ENCODE measurements around the gene NTRK3. TPM values are rescaled to one million over a fixed set of nuclear protein-coding genes. Genes with fewer than 3 reads are reported as not detected.

NTRK3 gene
- total and polyA plus RNA-seq, 12 donors = 1.6 to 8.5 (median 3.3) TPM

DNA sequence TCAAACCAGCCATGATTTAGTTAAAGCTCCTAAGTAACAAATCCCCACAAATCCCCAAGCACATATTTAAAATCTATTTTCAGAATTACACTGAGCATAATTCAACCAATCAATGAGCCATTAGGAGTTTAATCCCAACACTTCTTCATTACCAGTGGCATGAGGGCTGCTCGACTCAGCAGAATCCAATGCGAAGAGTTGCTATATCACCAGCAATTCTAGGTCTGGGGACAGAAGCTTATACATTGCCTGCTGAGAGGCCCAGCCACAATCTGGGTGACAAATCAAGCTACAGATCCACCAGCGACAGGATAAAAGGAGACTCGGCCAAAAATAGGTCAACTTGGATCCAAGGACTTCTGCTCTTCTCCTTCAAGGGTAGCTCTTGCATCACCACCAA lies 238.8 kb downstream of the NTRK3 start:
- Histone ChIP-seq H3K4me1 (replicated peaks in 1 of 2) (no peaks in the 10 kb centered on the region), H3K9me3 (replicated peaks in 1 of 3) (no peaks in the 10 kb centered on the region), H3K4me3 (no peak overlapping the region), H3K27me3 (no peaks in the 10 kb centered on the region), H3K36me3 (replicated peaks in 1 of 2) (no peaks in the 10 kb centered on the region), H3K27ac (no peak overlapping the region)
- intact Hi-C loops (cut with DNase I) = no loop called here
- no peak for DNase-seq
- 61 to 76% (median 70%) methylated on average over 4 of the region's 4 CpGs for WGBS, 4 donors
- TF ChIP-seq, protein P1, sequence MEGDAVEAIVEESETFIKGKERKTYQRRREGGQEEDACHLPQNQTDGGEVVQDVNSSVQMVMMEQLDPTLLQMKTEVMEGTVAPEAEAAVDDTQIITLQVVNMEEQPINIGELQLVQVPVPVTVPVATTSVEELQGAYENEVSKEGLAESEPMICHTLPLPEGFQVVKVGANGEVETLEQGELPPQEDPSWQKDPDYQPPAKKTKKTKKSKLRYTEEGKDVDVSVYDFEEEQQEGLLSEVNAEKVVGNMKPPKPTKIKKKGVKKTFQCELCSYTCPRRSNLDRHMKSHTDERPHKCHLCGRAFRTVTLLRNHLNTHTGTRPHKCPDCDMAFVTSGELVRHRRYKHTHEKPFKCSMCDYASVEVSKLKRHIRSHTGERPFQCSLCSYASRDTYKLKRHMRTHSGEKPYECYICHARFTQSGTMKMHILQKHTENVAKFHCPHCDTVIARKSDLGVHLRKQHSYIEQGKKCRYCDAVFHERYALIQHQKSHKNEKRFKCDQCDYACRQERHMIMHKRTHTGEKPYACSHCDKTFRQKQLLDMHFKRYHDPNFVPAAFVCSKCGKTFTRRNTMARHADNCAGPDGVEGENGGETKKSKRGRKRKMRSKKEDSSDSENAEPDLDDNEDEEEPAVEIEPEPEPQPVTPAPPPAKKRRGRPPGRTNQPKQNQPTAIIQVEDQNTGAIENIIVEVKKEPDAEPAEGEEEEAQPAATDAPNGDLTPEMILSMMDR (IDR thresholded peaks at IDR 0.05) = no peak
- no peak for TF ChIP-seq POLR2A (IDR thresholded peaks at IDR 0.05)

DNA sequence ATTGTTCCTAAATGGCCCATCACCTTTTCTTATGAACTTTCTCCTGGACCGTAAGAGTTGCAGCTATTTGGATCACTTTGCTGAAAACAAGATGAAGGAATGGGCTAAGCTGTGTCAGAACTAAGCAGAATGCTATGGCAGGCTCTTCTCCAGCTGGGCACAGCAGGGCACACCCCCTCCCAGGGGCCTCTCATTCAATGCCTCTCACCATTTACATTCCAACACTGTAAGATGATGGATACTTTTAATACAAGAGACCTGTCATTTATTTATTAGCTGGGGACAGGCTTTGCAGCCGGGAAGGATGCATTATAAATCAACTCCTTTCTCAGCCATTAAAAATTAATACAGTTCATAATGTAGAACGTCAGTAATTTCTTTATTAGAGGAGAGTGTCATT lies 240.1 kb downstream of the NTRK3 start:
- WGBS, 4 donors = 42 to 49% (median 46%) methylated on average over 3 of the region's 3 CpGs
- Histone ChIP-seq H3K4me3 (no peak overlapping the region), H3K9me3 (replicated peaks in 1 of 3) (no peaks in the 10 kb centered on the region), H3K27ac (no peak overlapping the region), H3K36me3 (replicated peaks in 1 of 2) (no peaks in the 10 kb centered on the region), H3K27me3 (no peaks in the 10 kb centered on the region), H3K4me1 (replicated peaks in 1 of 2) (no peaks in the 10 kb centered on the region)
- TF ChIP-seq POLR2A (IDR thresholded peaks at IDR 0.05) = no peak
- TF ChIP-seq, protein P1 (IDR thresholded peaks at IDR 0.05) = no peak
- no peak for DNase-seq
- intact Hi-C loops (cut with DNase I) = no loop called here

DNA sequence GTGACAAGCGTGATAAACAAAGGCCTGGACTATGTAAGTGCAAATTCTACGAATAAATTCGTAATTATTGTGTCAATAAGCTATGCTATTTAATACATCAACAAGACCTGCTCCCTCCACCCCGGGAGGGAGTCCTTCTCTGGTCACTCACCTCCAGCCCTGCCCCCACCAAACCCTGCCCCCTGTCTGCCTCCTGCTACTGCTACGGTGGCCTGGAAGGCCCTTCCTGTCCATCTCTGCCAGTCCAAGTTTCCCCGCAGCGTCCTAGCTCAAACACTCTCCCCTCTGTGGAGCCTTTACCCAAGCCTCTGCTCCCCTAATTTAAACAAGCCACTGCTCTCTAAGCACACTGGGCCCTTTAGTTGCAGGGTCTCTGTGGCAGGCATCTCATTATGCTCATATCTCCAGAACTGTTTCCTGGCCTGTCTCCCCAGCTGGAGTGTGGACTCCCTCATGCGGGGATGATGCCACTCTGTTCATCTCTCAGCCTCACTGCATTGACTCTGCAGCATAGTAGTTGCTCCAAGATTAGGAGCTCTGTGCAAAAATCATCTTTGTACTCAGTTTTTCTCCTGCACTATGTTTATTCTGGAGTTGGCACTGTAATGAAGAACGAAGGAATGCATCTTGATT lies 241.2 kb downstream of the NTRK3 start:
- no peaks in the 10 kb centered on the region for H3K36me3 ChIP-seq (replicated peaks in 1 of 2)
- WGBS, 4 donors = 44 to 66% (median 62%) methylated on average over 9 of the region's 9 CpGs
- H3K4me1 ChIP-seq (replicated peaks in 1 of 2) = no peaks in the 10 kb centered on the region
- H3K9me3 ChIP-seq (replicated peaks in 1 of 3) = no peaks in the 10 kb centered on the region
- H3K27ac ChIP-seq = no peak overlapping the region
- no peak for DNase-seq
- TF ChIP-seq POLR2A (IDR thresholded peaks at IDR 0.05) = no peak
- no peaks in the 10 kb centered on the region for H3K27me3 ChIP-seq
- no peak overlapping the region for H3K4me3 ChIP-seq
- intact Hi-C loops (cut with DNase I) = no loop called here

DNA sequence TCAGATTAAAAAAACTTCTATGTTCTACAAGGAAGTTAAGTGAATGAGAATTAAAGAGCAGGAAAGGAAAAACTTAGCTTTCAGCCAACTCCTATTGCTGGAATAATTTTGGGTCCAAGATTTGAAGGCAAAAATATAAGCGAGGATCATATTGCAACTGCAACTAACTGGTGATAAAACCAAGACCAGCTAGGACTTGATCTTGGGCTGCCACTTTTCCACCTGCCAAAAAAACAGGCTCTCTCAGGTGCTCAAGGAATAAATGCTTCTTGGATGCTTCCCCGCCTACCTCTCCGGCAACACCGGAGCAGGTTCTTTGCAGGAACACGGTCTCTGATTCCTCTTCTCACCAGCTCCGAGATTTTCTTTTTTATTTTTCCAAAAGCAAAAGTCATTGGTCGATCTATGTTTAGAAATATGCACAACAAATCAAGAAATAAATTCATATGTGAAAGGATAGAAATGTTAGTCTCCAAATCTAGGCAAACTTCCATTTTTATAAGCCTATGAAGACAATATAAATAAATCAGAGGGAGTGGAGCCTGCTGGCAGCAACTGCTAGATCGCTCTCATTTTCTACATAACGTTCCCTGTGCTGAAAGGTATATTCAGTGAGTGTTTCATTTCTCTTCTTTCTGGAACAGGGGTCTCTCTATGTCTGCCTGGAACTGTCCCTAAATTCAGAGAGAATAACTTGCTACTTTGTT lies 241.9 kb downstream of the NTRK3 start:
- intact Hi-C loops (cut with DNase I) = no loop called here
- Histone ChIP-seq H3K36me3 (replicated peaks in 1 of 2) (no peaks in the 10 kb centered on the region), H3K4me1 (replicated peaks in 1 of 2) (no peaks in the 10 kb centered on the region), H3K4me3 (no peak overlapping the region), H3K27me3 (no peaks in the 10 kb centered on the region), H3K9me3 (replicated peaks in 1 of 3) (no peaks in the 10 kb centered on the region), H3K27ac (no peak overlapping the region)
- TF ChIP-seq, protein P1 (IDR thresholded peaks at IDR 0.05) = no peak
- TF ChIP-seq POLR2A (IDR thresholded peaks at IDR 0.05) = no peak
- DNase-seq = no peak
- WGBS, 4 donors = 64 to 80% (median 74%) methylated on average over 9 of the region's 9 CpGs

DNA sequence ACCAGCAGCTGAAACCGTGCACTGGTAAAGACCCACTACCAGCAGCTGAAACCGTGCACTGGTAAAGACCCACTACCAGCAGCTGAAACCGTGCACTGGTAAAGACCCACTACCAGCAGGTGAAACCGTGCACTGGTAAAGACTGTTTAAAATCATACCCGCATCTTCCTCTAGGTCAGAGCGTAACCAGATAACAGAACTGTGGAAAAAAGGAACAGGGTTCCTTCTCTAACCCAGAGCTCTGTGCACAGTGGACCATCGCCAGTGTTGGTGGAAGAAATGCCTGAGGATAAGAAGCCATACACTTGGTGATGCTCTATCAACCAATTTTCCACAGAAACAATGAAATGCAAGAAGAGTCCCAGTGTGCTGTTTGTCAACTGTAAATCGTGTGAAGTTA lies 243.4 kb downstream of the NTRK3 start:
- 70 to 90% (median 80%) methylated on average over 6 to 7 of the region's 8 CpGs for WGBS, 4 donors
- H3K27ac ChIP-seq = no peak overlapping the region
- intact Hi-C loops (cut with DNase I) = no loop called here

More for the DNA sequence above, 243.4 kb downstream of the NTRK3 start:
- Histone ChIP-seq H3K27me3 (no peaks in the 10 kb centered on the region), H3K4me3 (no peak overlapping the region), H3K9me3 (replicated peaks in 1 of 3) (no peaks in the 10 kb centered on the region), H3K36me3 (replicated peaks in 1 of 2) (no peaks in the 10 kb centered on the region), H3K4me1 (replicated peaks in 1 of 2) (no peaks in the 10 kb centered on the region)
- no peak for DNase-seq
- no peak for TF ChIP-seq POLR2A (IDR thresholded peaks at IDR 0.05)
- TF ChIP-seq, protein P1 (IDR thresholded peaks at IDR 0.05) = no peak
